ENCODE results near the gene OXT. TPM values are rescaled to one million over a fixed set of nuclear protein-coding genes. Genes with fewer than 3 reads are reported as not detected.
A peak's percentile ranks its signal among the peaks of the same experiment; 100 is the strongest.

The OXT gene
- total and polyA plus RNA-seq, 2 of the 13 experiments (the other 11 are each of a cell fraction or from before 2014, with no cell fraction given) = not detected

- TF ChIP-seq CAMTA2 (CRISPR knock-in tag; IDR thresholded peaks at IDR 0.05; ENCODE audit: borderline replicate concordance) (peak; percentile 63; the same call in 1 of the 2 replicates), ZSCAN30 (CRISPR knock-in tag; IDR thresholded peaks at IDR 0.05) (peak; percentile 35; the same call in 1 of the 2 replicates), SP5 (CRISPR knock-in tag; IDR thresholded peaks at IDR 0.05; ENCODE audit: borderline replicate concordance, low read depth) (no peak), KAT7 (CRISPR knock-in tag; IDR thresholded peaks at IDR 0.05; ENCODE audit: borderline replicate concordance) (no peak), ZFP37 (CRISPR knock-in tag; IDR thresholded peaks at IDR 0.05; ENCODE audit: borderline replicate concordance) (peak; percentile 8; the same call in 1 of the 2 replicates), NR2F2 (IDR thresholded peaks at IDR 0.05; ENCODE audit: borderline replicate concordance, low read depth) (no peak), ZNF367 (CRISPR knock-in tag; IDR thresholded peaks at IDR 0.05; ENCODE audit: borderline replicate concordance) (no peak), ZNF441 (CRISPR knock-in tag; IDR thresholded peaks at IDR 0.05; ENCODE audit: borderline replicate concordance) (peak; percentile 83; the same call in 1 of the 2 replicates), KLF16 (CRISPR knock-in tag; IDR thresholded peaks at IDR 0.05) (no peak), ZNF44 (CRISPR knock-in tag; IDR thresholded peaks at IDR 0.05) (no peak), ZNF782 (CRISPR knock-in tag; IDR thresholded peaks at IDR 0.05; ENCODE audit: borderline replicate concordance) (no peak), GATAD2A (CRISPR knock-in tag; IDR thresholded peaks at IDR 0.05) (peak; percentile 7; the same call in 1 of the 2 replicates), ZNF382 (CRISPR knock-in tag; IDR thresholded peaks at IDR 0.05; ENCODE audit: borderline replicate concordance) (no peak), FOXO4 (CRISPR knock-in tag; conservative IDR thresholded peaks at IDR 0.05) (no peak), RARG (CRISPR knock-in tag; IDR thresholded peaks at IDR 0.05; ENCODE audit: low read depth) (no peak), DMTF1 (CRISPR knock-in tag; IDR thresholded peaks at IDR 0.05) (no peak), TMF1 (CRISPR knock-in tag; IDR thresholded peaks at IDR 0.05; ENCODE audit: low read depth) (peak; percentile 49), DRAP1 (CRISPR knock-in tag; IDR thresholded peaks at IDR 0.05) (no peak), AHDC1 (CRISPR knock-in tag; IDR thresholded peaks at IDR 0.05; ENCODE audit: borderline replicate concordance) (0 out of 2 replicates have a peak, but pooled peaks have one; percentile 45), ZNF431 (CRISPR knock-in tag; IDR thresholded peaks at IDR 0.05; ENCODE audit: borderline replicate concordance, low read depth) (no peak)
Observed at GRCh38 chr20:3045042-3045815, 26.2 kb upstream of the OXT start (continued).
